HG02870 (cell line): ENCODE data around the gene GLIPR2.
"Not testable (repeated sequence)": the region's sequence is repeated elsewhere in the genome, so short reads cannot be mapped to it uniquely, and the experiment has no call there.

Experiments used
- ATAC-seq: cut with Tn5 transposase; IDR thresholded peaks from one replicate; pipeline ENCODE4 v1.9.1; 2021; ENCODE audit warnings: mild to moderate bottlenecking, moderate library complexity; ENCODE audit not compliant: unreplicated experiment

The GLIPR2 gene, protein sequence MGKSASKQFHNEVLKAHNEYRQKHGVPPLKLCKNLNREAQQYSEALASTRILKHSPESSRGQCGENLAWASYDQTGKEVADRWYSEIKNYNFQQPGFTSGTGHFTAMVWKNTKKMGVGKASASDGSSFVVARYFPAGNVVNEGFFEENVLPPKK

GRCh38 chr9:36136272-36136893 is at the start of gene GLIPR2:
Gene GLIPR2, plus strand, starts transcription at chr9:36136733. Its CDS starts 46 bp downstream, at chr9:36136779.
- ATAC-seq, result peak; percentile 91

- ATAC-seq, result not testable (repeated sequence)
These were observed 49.5 kb upstream of the GLIPR2 start for GRCh38 chr9:36087054-36087453.

DNA sequence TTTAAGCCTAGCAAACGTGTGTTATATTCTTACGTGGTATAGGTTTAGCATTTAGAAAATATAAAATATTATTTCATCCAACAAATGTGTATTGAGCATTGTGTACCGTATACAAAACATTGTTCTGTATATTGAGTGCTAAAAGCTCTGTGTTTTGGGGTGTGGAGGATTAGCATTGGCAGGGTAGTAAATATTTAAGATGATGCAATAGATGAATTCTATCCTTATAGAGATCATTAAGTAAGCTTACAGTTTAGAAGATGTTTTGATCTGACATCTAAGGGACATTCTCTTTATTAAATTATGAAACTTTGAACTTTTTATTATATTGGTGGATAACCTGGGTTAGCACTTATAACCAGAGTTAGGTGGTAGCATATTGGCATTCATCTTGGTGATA is 48.5 kb upstream of the GLIPR2 start:
- no peak for ATAC-seq

- ATAC-seq, result no peak
These were observed 45.2 kb upstream of the GLIPR2 start for GRCh38 chr9:36091026-36091953.

GRCh38 chr9:36092014-36092413 is 44.5 kb upstream of the GLIPR2 start:
- ATAC-seq, result no peak

DNA sequence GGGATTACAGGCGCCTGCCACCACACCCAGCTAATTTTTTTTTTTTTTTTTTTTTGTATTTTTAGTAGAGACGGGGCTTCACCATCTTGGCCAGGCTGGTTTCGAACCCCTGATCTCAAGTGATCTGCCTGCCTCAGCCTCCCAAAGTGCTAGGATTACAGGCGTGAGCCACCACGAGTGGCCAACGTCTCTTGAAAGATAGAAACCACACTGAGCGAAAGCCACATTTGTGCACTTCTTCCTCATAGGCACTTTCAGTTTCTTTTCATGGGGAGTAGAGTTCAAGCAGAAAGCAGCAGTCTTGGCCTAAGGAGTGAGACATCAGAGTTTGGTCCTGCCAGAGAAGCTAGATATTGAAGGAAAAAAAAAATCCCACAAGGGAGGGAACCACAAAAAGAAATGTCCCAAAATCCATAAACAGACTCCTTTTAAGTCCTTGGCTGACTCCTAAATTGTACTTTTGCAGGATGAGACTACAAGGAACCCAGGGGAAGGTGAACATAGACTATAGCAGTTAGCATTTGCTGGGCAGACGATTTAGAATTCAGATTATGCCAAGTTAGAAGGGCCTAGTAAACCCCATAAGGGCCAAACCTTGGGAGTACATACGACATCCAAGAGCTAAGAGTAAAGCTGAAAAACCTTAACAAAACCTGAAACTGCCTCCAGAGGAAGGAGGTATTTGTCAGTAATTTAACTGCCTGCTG is 43.9 kb upstream of the GLIPR2 start:
- peak; percentile 85 for ATAC-seq

GRCh38 chr9:36093384-36093783 is 43.1 kb upstream of the GLIPR2 start:
- no peak for ATAC-seq

DNA sequence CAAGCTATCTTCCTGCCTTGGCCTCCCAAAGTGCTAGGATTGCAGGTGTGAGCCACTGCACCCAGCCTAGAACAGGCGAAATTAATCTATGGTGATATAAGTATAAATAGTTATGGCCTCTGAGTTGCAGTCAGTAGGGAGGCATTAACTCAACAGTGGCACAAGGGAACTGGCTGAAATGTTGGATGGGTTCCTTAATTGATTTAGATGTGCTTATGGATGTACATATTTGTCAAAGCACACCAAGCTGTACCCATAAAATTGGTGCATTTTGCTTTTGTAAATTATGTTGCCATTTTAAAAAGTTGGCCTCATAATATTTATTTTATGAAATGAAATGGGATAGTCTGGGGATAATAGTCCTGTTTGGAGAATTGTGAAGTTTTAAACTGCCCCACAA is 36.8 kb upstream of the GLIPR2 start:
- no peak for ATAC-seq

GRCh38 chr9:36100532-36100931 is 36.0 kb upstream of the GLIPR2 start:
- ATAC-seq, result no peak

DNA sequence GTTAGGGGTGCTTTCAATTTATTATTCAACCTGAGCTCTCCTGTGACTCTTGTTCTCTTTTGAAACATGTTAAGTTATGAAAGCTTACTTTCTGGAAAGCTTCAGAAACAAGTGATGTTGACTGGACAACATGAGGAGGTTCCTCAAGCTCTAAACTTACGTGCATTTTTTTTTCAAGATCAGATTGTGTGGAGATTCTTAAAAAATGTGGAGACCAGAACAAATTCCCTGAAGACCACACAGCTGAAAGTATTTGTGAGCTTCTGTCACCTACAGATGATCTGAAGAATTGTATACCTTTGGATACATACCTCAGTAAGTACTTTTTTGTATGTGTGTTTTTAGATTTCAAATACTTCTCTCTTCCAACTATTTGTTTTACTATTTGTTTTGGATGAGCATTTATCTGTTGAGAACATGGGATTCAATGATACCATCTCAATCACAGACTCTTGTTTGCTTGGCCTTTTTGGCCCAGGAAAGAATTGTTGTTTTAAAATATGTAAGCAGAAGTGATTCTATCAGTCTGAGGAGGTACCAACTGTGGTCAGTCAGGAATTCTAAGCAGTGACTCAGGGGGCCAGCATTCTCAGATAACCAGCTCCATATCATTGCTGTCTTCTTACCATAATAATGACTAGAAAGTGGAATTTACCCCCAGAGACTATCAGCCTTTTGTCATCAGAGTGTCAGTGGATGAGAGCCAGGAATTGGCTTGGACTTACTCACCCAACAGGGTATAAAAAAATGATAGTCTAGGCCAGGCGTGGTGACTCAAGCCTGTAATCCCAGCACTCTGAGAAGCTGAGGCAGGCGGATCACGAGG is 34.4 kb upstream of the GLIPR2 start:
- no peak for ATAC-seq

- no peak for ATAC-seq
These were observed 33.6 kb upstream of the GLIPR2 start for GRCh38 chr9:36102742-36103495.

DNA sequence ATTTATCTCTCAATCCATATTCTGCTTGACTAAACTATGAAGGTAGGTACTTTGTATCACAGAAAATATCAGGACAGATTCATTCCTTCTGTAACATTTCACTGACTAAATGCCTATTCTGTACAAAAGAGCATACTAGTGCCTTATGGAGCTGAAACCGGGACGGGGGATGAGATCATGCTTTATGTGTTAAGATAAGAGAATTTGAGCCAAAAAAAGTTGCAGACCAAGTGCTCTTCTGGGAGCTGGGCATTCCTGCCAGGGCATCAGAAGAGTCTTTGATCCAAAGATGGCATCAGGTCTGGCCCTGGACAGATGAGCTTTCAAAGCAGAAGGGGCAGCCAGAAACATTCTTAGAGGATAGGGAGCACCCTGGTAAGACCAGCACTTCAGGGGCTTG is 27.5 kb upstream of the GLIPR2 start:
- no peak for ATAC-seq

DNA sequence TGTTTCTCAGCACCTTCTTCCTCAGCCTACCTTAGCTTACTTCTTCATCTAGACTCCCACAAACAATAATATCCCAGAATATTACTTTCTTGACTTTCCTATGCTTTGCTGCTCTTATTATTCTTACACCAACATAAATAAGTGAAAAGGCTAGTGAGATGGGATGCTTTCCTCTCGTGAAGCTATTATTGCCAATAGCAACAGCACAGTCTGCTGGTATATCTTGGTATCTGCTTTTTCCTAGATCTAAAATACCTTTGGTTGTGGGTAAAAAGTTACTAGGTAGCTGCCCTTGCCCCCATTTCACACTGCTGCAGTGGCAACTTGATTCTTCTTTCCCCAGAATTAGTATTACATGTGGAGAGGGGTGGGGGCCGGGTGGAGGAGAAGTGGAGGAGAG is 26.1 kb upstream of the GLIPR2 start:
- no peak for ATAC-seq

GRCh38 chr9:36112516-36112915 is 24.0 kb upstream of the GLIPR2 start:
- ATAC-seq, result no peak

- ATAC-seq, result no peak
These were observed 22.5 kb upstream of the GLIPR2 start for GRCh38 chr9:36113999-36114398.

DNA sequence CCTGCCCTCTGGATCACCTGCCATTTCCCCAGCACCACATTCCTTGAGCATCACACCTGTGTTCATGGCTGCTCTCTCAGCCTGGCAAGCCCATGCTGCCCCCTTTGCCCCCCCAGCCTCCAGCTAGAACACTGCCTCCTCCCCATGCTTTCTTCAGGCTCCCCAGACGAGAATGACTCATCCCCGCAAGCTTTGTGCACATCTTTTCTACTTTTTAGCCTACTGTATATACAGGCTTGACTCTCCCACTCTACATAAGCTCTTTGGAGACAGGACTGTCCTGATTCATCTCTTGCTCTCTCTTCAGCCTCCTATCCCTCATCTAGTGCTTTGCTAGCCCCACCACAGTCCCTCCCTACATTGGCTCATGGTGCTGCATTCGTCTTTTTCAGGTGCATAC is 19.9 kb upstream of the GLIPR2 start:
- no peak for ATAC-seq

DNA sequence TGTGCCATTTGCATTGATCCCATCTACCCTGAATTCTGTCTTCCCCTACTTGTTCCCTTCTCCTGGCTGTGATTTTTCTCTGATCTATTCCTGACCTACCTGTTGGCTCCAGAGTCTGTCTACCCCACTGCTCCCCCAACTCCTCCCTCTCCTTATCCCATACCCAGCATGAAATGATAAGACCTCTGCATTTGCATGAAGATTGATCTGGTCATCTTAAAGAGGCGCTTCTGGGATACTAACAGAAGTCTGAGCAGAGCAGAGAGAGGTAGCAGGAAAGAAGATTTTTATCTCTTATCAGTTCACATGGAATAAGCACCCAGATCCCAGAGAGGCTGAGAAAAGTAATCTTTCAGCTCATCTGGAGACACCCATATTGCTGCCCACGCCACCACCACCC is 18.3 kb upstream of the GLIPR2 start:
- no peak for ATAC-seq

- ATAC-seq, result no peak
These were observed 17.8 kb upstream of the GLIPR2 start for GRCh38 chr9:36118706-36119105.

DNA sequence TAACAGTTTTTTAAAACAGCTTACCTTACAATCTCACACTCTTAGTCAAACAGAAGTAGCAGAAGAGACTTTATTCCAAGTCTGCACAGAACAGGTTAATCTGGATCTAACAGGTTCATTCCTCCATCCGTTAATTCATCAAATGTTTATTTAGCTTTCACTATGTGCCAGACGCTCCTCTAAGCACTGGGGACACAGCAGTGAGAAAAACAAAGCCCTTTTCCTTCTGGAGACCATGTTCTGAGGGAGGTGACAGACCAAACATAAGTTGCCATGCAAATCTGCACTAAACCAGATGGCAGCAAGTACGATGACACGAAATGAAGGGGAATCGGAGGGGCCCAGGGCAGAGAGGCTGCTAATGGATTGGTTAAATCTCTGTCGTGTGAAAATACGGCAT is 17.1 kb upstream of the GLIPR2 start:
- no peak for ATAC-seq

DNA sequence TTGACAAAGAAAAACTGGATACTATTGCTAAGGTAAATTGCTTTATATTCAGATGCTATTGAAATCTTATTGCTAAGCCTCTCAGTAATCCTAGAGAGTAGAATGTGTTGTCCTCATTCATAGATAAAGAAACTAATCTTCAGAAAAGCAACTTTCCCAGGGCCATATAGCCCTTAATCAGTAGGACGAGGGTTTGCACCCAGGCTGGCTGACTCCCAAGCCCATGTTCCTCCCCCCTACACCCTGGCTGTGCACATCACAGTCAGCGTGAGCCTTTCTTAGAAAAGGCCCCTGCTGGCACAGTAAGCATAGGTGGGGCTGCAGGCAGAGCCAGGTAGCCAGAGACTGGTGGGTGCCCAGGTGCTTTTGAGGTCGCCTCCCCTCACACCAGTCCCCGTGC is 15.8 kb upstream of the GLIPR2 start:
- no peak for ATAC-seq
